GM19043 (cell line): Measurements from ENCODE around the gene ATIC.
A peak's percentile ranks its signal among the peaks of the same experiment; 100 is the strongest.

Source experiments
- ATAC-seq: cut with Tn5 transposase; IDR thresholded peaks from one replicate; pipeline ENCODE4 v1.9.1; 2021; ENCODE audit warnings: low read depth; ENCODE audit not compliant: unreplicated experiment

The ATIC gene

DNA sequence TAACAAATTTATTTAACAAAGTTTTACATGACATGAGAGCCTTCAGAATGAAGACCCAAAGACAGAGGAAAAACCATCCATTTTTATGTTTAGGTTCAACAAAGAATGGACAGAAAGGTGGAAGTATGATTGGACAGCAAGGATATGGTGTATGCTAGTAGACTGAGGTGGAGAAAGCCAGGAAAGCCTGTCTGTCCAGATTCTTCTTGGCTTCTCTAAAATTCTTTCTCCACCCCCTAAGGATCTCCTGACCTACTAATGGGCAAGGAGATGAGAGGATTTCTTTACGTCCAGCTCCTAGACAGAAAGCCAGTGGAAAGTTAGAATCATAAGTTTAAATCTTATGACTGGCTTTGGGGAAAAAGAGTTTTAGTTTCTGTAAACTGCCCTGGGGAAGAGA is 3.0 kb downstream of the ATIC start:
- ATAC-seq: no peak

DNA sequence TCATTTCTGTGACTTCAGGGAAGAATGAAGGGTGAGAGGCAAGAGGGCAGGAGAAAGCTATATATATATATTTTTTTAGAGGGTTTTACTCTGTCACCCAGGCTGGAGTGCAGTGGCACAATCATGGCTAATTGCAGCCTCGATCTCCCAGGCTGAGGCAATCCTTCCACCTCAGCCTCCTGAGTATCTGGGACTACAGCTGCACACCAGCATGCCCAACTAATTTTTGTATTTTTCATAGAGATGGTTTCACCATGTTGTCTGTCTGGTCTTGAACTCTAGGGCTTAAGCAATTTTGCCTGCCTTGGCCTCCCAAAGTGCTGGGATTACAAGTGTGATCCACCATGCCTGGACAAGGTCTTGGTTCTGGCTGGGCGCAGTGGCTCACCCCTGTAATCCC is 3.4 kb downstream of the ATIC start:
- no peak for ATAC-seq

DNA sequence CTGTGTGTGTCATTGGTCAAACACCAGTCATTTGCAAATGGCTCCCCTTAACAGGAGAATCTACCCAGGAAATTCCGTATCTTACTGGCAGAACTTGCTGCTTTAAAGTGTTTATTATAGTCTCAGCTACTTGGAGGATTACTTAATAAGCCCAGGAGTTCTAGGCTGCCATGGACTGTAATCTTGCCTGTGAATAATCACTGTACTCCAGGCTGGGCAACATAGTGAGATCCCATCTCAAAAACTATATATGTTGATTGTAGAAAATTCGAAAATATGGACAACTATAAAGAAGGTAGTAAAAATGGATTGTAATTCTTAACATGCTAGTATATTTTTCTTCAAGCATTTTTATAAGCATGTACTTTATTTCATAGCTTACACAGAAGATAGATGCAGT is 4.5 kb downstream of the ATIC start:
- ATAC-seq: no peak

DNA sequence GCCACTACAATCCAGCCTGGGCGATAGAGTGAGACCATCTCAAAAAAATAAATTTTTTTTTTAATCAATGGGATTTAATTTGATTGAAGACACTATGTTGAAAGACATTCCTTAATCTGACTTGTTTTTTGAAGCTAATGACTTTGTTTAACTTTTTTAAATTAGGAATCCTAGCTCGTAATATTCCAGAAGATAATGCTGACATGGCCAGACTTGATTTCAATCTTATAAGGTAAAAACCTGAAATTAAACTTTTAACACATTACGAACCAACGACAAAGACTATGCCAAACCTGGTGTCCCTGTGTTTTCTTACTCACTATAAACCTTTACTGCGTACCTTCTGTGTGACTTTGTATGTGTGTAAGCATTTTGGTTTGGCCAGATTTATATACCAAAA is 7.6 kb downstream of the ATIC start:
- ATAC-seq: no peak

DNA sequence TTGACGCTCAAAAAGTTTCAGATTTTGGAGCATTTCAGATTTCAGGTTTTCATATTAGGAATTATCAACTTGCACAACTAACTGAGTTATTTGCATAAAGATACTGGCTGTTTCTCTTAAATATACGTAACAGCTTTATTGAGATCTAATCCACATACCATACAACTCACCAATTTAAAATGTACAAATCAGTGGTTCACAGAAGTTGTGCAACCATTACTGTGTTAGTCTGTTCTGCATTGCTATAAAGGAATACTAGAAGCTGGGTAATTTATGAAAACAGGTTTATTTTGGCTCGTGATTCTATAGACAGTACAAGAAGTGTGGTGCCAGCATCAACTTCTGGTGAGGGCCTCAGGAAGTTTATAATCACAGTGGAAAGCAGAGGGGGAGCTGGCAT is 8.2 kb downstream of the ATIC start:
- no peak for ATAC-seq

DNA sequence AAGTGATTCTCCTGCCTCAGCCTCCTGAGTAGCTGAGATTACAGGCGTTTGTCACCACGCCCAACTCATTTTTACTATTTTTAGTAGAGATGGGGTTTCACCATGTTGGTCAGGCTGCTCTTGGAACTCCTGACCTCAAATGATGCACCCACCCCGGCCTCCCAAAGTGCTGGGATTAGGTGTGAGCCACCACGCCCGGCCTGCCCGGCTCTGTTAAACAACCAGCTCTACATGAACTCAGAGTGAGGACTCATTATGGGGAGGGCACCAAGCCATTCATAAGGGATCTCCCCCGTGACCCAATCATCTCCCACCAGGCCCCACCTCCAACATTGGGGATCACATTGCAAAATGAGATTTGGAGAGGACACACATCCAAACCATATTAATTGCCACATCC is 8.8 kb downstream of the ATIC start:
- ATAC-seq: no peak

DNA sequence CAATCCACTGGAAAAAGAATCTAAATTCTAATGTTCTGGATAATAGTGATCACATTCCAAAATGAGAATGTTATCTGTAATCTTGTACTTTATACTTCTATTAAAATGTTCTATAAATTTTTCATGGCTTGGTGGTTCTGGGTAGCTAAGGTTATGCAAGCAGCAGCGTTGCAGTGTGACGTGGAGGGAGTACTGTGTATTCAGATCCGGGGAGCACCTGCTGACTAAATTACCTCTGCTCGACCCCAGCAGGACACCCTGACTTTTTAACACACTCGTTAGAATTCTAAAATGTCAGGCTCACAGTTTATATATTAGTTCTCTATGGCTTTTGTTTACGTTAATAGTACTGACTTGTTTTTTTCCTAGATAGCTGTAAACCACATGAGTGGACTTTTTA is 13.0 kb downstream of the ATIC start:
- no peak for ATAC-seq

DNA sequence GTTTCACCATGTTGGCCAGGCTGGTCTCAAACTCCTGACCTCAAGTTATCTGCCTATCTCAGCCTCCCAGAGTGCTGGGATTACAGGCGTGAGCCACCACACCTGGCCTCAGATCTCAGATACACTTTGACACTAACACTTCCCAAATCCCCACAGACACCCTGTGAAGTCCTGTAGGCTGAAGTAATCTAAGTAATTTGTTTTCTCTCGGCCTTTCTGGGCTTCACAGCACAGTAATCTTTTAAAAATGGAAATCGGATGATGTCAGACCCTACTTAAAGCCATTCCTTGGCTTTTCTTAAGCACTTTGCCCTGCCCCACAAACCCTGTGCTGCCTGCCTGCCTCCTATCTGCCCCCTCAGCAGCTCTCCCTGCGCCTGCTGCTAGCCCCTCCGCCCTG is 16.2 kb downstream of the ATIC start:
- ATAC-seq: no peak

DNA sequence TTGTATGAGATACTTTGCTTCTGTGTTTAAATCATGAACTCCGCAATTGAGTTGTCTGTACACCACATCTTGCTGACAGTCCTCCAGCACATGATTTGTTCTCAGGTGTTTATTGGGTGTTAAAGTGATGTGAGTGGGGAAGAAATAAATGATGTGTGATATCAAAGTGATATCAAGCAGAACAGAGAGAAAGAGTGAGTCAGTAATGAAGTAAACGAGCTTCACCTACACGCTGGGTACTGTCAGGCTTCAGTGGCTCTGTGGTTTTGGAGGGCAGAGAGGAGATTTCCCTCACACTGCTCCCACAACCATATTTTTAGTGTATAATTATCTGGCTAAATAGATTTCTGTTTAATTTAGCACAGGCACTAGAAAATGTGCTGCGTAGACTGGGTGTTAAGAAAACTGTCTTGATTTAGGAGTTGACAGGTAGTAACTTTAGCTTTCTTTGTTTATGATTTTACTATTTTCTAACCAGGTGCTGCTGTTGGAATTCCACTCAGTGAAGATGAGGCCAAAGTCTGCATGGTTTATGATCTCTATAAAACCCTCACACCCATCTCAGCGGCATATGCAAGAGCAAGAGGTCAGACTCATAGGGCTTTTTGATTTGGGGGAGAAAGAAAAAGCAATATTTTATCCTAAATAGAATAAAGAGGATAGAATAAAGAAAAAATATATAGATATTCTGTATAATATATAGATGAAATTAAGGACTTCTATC is 21.2 kb downstream of the ATIC start:
- peak; percentile 66 for ATAC-seq

DNA sequence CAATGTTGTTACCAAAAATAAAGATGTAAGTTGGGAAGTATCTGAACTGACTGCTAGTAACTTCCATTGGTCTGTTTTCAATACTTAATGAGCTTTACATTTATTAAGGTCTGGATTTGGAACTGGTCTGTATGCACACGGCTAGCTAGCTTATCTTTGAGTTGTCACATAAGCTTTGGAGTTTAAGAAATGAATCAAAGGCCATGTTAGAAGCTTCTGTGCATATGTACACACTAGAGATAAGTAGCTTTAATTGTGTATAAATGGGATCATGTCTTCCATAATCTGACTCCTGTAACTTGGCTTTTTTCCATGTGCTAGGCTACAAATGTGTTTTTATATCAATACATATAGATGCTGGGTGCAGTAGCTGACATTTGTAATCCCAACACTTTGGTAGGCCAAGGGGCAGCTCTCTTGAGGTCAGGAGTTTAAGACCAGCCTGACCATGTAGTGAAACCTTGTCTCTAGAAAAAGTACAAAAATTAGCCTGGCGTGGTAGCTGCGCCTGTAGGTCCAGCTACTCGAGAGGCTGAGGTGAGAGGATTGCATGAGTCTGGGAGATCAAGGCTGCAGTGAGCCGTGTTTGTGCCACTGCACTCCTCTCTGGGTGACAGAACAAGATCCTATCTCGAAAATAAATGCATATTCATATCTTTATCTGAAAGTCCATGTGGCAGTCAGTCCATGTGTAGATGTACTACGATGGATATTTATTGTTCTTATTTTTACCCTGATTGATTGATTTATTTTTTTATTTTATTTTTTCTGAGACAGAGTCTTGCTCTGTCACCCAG is 27.2 kb downstream of the ATIC start:
- no peak for ATAC-seq

DNA sequence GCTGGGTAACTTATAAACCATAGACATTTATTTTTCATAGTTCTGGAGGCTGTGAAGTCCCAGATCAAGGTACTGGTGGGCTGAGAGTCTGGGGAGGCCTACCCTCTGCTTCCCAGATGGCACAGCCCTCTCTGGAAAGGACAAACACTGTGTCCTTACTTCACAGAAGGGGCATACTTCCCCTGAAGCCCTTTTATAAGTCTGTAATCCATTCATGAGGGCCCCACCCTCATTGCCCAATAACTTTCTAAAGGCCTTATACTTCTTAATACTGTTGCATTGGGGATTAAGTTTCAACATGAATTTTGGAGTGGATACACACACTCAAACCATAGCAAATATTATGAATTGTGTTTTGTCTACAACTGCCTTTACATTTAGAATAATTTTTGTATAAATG is 36.0 kb downstream of the ATIC start:
- ATAC-seq: no peak

DNA sequence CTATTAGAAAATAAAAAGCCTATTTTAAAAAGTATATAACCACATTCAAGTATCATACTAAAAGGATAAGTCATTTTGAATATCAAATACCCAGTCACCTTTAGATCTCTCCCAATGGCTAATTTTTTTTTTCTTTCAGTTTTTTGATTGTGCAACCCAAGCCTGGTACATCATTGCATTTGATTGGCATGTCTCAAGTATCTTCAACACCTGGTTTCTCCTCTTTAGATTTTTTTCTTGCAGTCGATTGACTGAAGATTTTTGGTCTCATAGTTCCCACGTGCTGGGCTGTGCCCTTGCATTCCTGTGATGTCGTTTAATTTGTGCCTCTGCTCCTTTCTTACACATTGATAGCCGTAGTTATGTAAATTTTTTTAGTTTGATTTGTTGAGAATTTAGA is 40.7 kb downstream of the ATIC start:
- no peak for ATAC-seq

DNA sequence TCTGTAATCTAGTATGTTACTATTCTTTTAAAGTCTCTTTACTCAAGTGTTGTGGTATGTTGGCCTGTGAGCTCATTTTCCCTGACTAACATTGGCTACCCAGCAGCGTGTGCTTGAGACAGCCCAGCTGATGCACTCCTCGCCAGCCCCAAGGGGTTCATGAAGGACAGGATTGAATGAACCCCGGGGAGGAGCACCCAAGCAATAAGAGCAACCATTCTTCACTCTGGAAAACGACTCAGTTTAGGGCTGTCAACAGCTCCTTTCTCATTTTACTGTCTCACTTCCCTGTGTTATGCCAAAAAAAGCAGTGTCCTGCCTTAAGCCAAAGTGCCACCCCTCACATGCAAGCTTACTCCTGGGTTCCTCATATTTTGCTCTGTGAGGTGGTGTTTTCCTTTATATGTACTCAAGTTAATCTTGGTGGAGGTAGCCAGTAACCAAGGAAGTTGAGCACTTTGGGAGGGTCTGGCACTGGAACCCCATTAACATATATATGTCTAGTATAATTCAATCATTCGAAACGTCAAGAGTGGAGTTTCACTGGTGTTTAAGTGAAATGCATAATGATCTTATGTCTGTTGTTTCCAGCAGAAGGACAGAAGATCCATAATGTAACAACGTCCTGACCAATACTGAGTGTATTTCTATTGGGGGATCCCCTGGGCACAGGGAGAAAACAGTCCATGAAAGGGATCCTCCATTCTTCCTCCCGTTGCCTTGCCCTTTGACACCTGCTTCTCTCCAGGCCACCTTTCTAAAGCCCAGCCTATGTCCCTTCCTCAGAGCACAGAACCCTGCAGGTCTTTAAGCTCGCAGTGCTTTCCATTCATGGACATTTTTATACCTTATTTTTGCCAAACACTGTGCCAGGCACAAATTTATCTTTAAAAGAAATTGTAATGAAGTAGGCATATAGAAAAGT is 43.2 kb downstream of the ATIC start:
- ATAC-seq: no peak

DNA sequence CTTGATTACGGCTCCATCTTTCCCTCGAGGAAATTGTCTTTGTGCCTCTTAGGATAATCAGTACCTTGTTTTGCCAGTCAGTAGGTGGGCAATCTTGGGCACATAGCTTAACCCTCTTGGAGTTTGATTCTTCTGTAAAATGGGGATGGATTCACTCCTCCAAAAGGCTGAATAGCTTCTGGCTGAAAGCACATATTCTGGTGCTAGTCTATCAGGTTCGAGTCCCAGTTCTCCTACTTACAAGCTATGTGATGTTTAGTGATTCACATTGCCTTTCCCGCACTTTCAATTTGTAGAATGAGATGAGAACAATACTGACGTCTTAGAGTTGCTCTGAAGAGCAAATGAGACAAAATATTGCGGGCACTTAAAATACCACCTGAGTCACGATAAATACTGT is 43.9 kb downstream of the ATIC start:
- ATAC-seq: no peak

DNA sequence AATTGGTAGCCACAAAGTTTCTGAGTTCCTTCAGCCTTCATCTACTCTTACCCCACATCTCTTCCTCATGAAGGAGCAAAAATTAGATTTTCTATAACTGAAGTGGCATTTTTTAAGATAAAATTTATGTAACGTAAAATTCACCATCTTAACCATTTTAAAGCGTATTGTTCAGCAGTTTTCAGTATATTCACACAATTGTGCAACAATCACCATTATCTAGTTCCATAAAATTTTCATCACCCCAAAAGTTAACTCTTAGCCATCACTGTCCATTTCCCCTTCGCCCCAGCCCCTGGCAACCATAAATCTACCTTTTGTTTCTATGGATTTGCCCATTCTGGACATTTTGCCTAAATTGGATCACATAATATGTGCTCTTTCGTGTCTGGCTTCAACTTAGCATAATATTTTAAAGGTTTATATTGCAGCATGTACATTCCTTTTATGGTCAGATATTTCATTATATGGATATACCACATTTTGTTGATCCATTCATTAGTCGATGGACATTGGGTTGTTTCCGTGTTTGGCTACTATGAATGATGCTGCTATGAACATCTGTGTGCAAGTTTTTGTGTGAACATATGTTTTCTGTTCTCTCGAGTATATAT is 44.6 kb downstream of the ATIC start:
- no peak for ATAC-seq

DNA sequence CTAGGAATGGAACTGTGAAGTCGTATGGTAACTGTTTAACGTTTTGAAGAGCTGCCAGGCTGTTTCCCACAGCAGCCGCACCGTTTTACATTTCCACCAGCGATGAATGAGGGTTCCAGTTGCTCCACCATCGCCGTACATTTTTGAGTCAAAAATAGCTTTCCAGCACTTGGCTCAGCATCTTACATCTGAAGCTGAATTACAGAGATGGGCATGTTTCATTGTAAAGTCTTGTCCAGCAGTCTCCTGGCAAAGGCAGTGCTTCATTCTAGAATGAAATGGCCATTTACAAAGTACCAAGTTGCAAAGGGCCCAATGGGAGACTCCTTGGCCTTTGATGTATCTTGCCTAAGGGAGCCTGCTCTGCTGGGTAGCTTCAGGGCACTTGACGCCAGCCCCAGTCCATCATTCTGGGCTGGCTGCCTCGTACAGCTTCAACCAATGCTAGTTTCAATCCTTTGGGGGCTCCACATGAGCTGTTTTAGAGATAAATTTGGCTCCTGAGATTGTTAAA is 45.1 kb downstream of the ATIC start:
- ATAC-seq: no peak

DNA sequence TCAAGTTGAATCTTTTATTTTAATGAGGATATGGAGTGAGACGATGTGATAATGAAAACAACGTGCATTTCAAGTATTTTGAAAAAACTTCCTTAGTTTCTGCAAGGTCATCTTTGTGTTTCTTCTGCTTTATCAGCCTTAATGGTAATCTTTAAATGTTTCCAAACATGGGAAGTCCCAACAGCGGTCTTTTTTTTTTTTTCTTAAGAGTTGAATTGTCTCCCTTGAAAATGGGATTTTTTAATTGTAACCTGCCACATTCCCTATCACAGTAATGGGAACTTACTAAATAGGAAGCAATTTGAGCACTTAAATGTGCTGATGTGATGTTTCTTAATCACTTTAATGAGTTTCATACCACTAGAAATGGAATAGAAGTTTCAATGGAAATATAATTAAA is 45.8 kb downstream of the ATIC start:
- ATAC-seq: no peak

DNA sequence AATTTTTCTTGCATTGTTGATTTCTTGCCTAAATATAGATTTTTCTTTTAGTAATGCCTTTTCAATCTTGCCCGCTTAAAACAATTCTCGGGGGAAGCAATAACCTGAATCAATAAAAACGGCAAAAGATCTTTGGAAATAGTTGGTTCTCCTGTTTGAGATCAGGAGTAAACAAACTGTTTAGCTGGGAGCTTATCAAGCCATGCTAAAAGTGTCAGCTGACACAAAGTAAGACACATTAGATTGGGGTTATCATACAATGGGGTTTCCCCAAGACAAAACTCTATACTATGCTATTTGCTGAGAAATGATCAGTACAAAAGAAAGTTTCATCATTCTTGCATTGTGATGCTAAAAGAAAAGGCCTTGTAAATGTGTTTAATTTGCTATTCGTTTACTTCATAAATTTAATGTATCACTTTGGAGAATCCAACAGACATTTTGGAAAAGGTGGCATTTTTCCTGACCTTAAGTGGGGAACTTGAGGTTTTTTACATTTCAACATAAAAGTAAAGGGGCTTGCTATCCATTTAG is 46.5 kb downstream of the ATIC start:
- ATAC-seq: no peak

DNA sequence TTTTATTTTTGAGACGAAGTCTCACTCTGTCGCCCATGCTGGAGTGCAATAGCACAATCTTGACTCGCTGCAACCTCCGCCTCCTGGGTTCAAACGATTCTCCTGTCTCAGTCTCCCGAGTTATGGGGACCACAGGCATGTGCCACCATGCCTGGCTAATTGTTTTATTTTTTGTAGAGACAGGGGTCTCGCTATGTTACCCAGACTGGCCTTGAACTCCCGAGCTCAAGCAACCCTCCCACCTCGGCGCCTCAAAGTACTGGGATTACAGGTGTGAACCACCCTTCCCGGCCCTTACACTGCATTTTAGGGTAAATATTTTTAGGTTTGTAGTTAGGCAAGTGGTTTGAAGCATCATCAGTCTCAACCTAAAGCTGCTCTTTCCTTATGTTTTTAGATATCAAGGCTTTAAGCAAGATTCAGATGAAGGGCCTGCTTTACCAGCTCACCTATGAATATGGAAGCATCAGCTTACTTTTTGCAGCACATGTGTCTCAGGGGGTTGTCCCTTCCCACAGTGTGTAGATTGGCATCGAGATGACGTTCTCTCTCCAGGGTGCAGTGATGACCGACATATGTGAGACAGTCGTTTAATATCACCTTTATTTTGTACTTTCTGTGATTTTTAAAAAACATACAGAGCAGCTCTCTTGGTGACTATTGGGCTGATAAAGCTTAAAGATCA is 47.2 kb downstream of the ATIC start:
- ATAC-seq: no peak

DNA sequence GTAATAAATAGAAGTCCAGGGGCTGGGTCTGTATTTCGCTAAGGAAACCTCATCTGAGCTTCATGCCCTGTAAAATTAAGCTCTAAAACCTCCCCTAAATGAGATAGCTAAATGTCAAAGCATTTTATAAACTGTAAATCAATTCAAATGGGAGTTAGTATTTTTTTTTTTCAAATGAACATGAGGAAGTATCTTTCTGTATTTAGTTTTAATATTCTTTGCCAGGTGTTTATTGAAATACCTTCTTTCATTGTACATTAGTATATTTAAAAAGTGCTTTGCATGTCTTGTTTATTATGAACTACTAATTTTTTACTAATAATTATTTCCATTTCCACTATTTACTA is 47.7 kb downstream of the ATIC start:
- ATAC-seq: no peak
